Measurements from ENCODE around the gene RAD51D. TPM values are rescaled to one million over a fixed set of nuclear protein-coding genes. Genes with fewer than 3 reads are reported as not detected.

Gene RAD51D
- total and polyA plus RNA-seq, 2 donors (not counting 1 experiment from before 2014, with no cell fraction given), result 12.6 to 15.6 TPM

DNA sequence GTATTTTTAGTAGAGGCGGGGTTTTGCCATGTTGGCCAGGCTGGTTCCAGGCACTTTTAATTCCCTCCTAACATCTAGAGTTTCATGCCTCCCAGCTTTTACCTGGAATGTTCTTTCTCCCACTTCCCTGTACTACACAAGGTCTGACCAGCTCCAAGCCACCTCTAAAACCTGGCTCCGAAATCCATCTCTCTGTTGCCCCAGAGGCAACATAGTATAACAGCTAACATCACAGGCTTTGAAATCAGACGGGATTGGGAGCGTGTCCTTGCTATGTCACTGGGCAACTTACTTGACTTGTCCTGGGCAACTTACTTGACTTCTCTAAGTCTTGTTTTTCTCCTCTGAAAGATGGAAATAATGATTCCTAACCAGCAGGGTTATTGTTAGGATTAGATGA is 43.1 kb upstream of the RAD51D start:
- no peak for TF ChIP-seq EZH2 (IDR thresholded peaks at IDR 0.05; ENCODE audit: low read length, missing control alignments)
- TF ChIP-seq, protein P1, sequence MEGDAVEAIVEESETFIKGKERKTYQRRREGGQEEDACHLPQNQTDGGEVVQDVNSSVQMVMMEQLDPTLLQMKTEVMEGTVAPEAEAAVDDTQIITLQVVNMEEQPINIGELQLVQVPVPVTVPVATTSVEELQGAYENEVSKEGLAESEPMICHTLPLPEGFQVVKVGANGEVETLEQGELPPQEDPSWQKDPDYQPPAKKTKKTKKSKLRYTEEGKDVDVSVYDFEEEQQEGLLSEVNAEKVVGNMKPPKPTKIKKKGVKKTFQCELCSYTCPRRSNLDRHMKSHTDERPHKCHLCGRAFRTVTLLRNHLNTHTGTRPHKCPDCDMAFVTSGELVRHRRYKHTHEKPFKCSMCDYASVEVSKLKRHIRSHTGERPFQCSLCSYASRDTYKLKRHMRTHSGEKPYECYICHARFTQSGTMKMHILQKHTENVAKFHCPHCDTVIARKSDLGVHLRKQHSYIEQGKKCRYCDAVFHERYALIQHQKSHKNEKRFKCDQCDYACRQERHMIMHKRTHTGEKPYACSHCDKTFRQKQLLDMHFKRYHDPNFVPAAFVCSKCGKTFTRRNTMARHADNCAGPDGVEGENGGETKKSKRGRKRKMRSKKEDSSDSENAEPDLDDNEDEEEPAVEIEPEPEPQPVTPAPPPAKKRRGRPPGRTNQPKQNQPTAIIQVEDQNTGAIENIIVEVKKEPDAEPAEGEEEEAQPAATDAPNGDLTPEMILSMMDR (conservative IDR thresholded peaks at IDR 0.05 in 1 of 2, IDR thresholded peaks at IDR 0.05 in 1 of 2; ENCODE audit: low read depth in 1 of 2, low read length in 2 of 2), result no peak

GRCh38 chr17:35161281-35161761 is 41.7 kb upstream of the RAD51D start:
- no peak overlapping the region for H2AFZ ChIP-seq (ENCODE audit: low read length)
- no peak overlapping the region for H3K4me3 ChIP-seq (replicated peaks in 1 of 4; ENCODE audit: control extremely low read depth in 1 of 4, insufficient read depth in 1 of 4, low read depth in 3 of 4, low read length in 4 of 4)
- no peaks in the 10 kb centered on the region for H3K4me1 ChIP-seq (ENCODE audit: control insufficient read depth, extremely low read depth, insufficient read depth, low read length)
- H3K9ac ChIP-seq (ENCODE audit: insufficient read depth, low read length), result no peak overlapping the region
- H3K4me2 ChIP-seq (ENCODE audit: extremely low read depth, insufficient read depth, low read length), result no peak overlapping the region
- no peaks in the 10 kb centered on the region for H3K9me3 ChIP-seq (ENCODE audit: control insufficient read depth, insufficient read depth, low read depth, low read length)
- H3K27me3 ChIP-seq (ENCODE audit: control insufficient read depth, insufficient read depth, low read length), result peaks cover 12% of the 10 kb centered on the region
- no peak overlapping the region for H3K27ac ChIP-seq (ENCODE audit: insufficient read depth, low read length)
- no peaks in the 10 kb centered on the region for H3K79me2 ChIP-seq (ENCODE audit: control insufficient read depth, insufficient read depth, low read length)
- DNase-seq (ENCODE audit: low read depth in 2 of 2), result no peak
- no peaks in the 10 kb centered on the region for H4K20me1 ChIP-seq (ENCODE audit: control insufficient read depth, extremely low read depth, insufficient read depth, low read length)
- TF ChIP-seq EZH2 (IDR thresholded peaks at IDR 0.05; ENCODE audit: low read length, missing control alignments), result no peak
- TF ChIP-seq, protein P1 (conservative IDR thresholded peaks at IDR 0.05 in 1 of 2, IDR thresholded peaks at IDR 0.05 in 1 of 2; ENCODE audit: low read depth in 1 of 2, low read length in 2 of 2), result no peak
- H3K36me3 ChIP-seq (ENCODE audit: control insufficient read depth, insufficient read depth, low read length), result no peaks in the 10 kb centered on the region

More for the DNA sequence above, 43.1 kb upstream of the RAD51D start:
- H3K4me1 ChIP-seq (ENCODE audit: control insufficient read depth, extremely low read depth, insufficient read depth, low read length), result no peaks in the 10 kb centered on the region
- H3K79me2 ChIP-seq (ENCODE audit: control insufficient read depth, insufficient read depth, low read length), result no peaks in the 10 kb centered on the region
- H3K9ac ChIP-seq (ENCODE audit: insufficient read depth, low read length), result no peak overlapping the region
- no peaks in the 10 kb centered on the region for H3K36me3 ChIP-seq (ENCODE audit: control insufficient read depth, insufficient read depth, low read length)
- no peaks in the 10 kb centered on the region for H4K20me1 ChIP-seq (ENCODE audit: control insufficient read depth, extremely low read depth, insufficient read depth, low read length)
- H3K9me3 ChIP-seq (ENCODE audit: control insufficient read depth, insufficient read depth, low read depth, low read length), result no peaks in the 10 kb centered on the region
- no peak overlapping the region for H3K4me2 ChIP-seq (ENCODE audit: extremely low read depth, insufficient read depth, low read length)
- DNase-seq (ENCODE audit: low read depth in 2 of 2), result no peak
- peaks cover 12% of the 10 kb centered on the region for H3K27me3 ChIP-seq (ENCODE audit: control insufficient read depth, insufficient read depth, low read length)
- H3K27ac ChIP-seq (ENCODE audit: insufficient read depth, low read length), result no peak overlapping the region
- no peak overlapping the region for H2AFZ ChIP-seq (ENCODE audit: low read length)
- H3K4me3 ChIP-seq (replicated peaks in 1 of 4; ENCODE audit: control extremely low read depth in 1 of 4, insufficient read depth in 1 of 4, low read depth in 3 of 4, low read length in 4 of 4), result no peak overlapping the region

- no peaks in the 10 kb centered on the region for H3K79me2 ChIP-seq (ENCODE audit: control insufficient read depth, insufficient read depth, low read length)
- H2AFZ ChIP-seq (ENCODE audit: low read length), result no peak overlapping the region
- H3K9ac ChIP-seq (ENCODE audit: insufficient read depth, low read length), result no peak overlapping the region
- H3K27ac ChIP-seq (ENCODE audit: insufficient read depth, low read length), result no peak overlapping the region
- peaks cover 12% of the 10 kb centered on the region for H3K27me3 ChIP-seq (ENCODE audit: control insufficient read depth, insufficient read depth, low read length)
- H3K4me1 ChIP-seq (ENCODE audit: control insufficient read depth, extremely low read depth, insufficient read depth, low read length), result no peaks in the 10 kb centered on the region
- H3K9me3 ChIP-seq (ENCODE audit: control insufficient read depth, insufficient read depth, low read depth, low read length), result no peaks in the 10 kb centered on the region
- no peaks in the 10 kb centered on the region for H3K36me3 ChIP-seq (ENCODE audit: control insufficient read depth, insufficient read depth, low read length)
- no peaks in the 10 kb centered on the region for H4K20me1 ChIP-seq (ENCODE audit: control insufficient read depth, extremely low read depth, insufficient read depth, low read length)
- TF ChIP-seq, protein P1 (conservative IDR thresholded peaks at IDR 0.05 in 1 of 2, IDR thresholded peaks at IDR 0.05 in 1 of 2; ENCODE audit: low read depth in 1 of 2, low read length in 2 of 2), result no peak
- TF ChIP-seq EZH2 (IDR thresholded peaks at IDR 0.05; ENCODE audit: low read length, missing control alignments), result no peak
- H3K4me2 ChIP-seq (ENCODE audit: extremely low read depth, insufficient read depth, low read length), result no peak overlapping the region
- no peak overlapping the region for H3K4me3 ChIP-seq (replicated peaks in 1 of 4; ENCODE audit: control extremely low read depth in 1 of 4, insufficient read depth in 1 of 4, low read depth in 3 of 4, low read length in 4 of 4)
- DNase-seq (ENCODE audit: low read depth in 2 of 2), result no peak
Observed at GRCh38 chr17:35160354-35161201, 40.9 kb upstream of the RAD51D start.

Measured in fibroblast of lung (primary cell).